Activated CD8-positive, alpha-beta T cell treated with anti-CD3 and anti-CD28 coated beads, Interleukin-2, amount 10 ng/mL, durations not matched to agents 7 days and 5 days (primary cell): ENCODE measurements around the gene ENAM. TPM values are rescaled to one million over a fixed set of nuclear protein-coding genes. Genes with fewer than 3 reads are reported as not detected.

Experiments
- ATAC-seq: fragments of 150-1000 bp; cut with Tn5 transposase; one replicate; pipeline ENCODE4 v1.10.0; 2021; ENCODE audit warnings: moderate library complexity
- CTCF ChIA-PET: fragments of 350-600 bp; sonication (Branson Sonifier 250); formaldehyde crosslinking; loops from one replicate; lab custom pipeline; 2021; ENCODE audit warnings: antibody characterized with exemption; lab: Charles Lee
- POLR2A ChIA-PET: fragments of 350-600 bp; sonication (Branson Sonifier 250); formaldehyde crosslinking; loops from one replicate; lab custom pipeline; 2021; ENCODE audit warnings: antibody characterized with exemption; lab: Charles Lee
- DNase-seq: peaks from one replicate; pipeline ENCODE4 v3.0.0-alpha.2; 2020
- H3K27ac Mint-ChIP-seq: one replicate; pipeline ENCODE4 v1.8.0; 2021; ENCODE audit warnings: mild to moderate bottlenecking, mixed read lengths
- H3K27me3 Mint-ChIP-seq: one replicate; pipeline ENCODE4 v1.8.0; 2021; ENCODE audit warnings: low read depth, mixed read lengths
- H3K36me3 Mint-ChIP-seq: one replicate; pipeline ENCODE4 v1.8.0; 2021; ENCODE audit warnings: low read depth, mixed read lengths
- H3K4me1 Mint-ChIP-seq: one replicate; pipeline ENCODE4 v1.8.0; 2021; ENCODE audit warnings: low read depth, mixed read lengths
- H3K4me3 Mint-ChIP-seq: one replicate; pipeline ENCODE4 v1.8.0; 2021; ENCODE audit warnings: mild to moderate bottlenecking, mixed read lengths
- H3K9me3 Mint-ChIP-seq: one replicate; pipeline ENCODE4 v1.8.0; 2022; ENCODE audit warnings: mixed read lengths; ENCODE audit not compliant: insufficient read depth
- total RNA-seq, 2 experiments: library from RNA; stranded (reverse); gene quantifications; one replicate each; pipeline ENCODE4 v1.2.3, GENCODE V29; 2021

Gene ENAM
- total RNA-seq, 2 experiments from 2014 or later: not detected

GRCh38 chr4:70606459-70606858 lies 22.1 kb upstream of the ENAM start:
- H3K9me3 Mint-ChIP-seq: no peaks in the 10 kb centered on the region
- ATAC-seq: no peak
- H3K4me3 Mint-ChIP-seq: no peak overlapping the region
- DNase-seq: no peak
- H3K36me3 Mint-ChIP-seq: no peaks in the 10 kb centered on the region
- H3K4me1 Mint-ChIP-seq: no peaks in the 10 kb centered on the region
- H3K27me3 Mint-ChIP-seq: peaks cover 13% of the 10 kb centered on the region
- ChIA-PET POLR2A (no interaction called here), CTCF (interaction anchor here (1.0 kb wide), 1 partner anchor 10 kb away, joined by 3 read pairs; no protein-coding TSS in a partner anchor)
- no peak overlapping the region for H3K27ac Mint-ChIP-seq

- ChIA-PET CTCF (interaction anchor here (1.0 kb wide), 1 partner anchor 8 kb away, joined by 3 read pairs; no protein-coding TSS in a partner anchor), POLR2A (no interaction called here)
- Mint-ChIP-seq H3K4me1 (no peaks in the 10 kb centered on the region), H3K36me3 (no peaks in the 10 kb centered on the region), H3K27me3 (peaks cover 17% of the 10 kb centered on the region), H3K27ac (no peak overlapping the region), H3K9me3 (no peaks in the 10 kb centered on the region), H3K4me3 (no peak overlapping the region)
- ATAC-seq (no peak), DNase-seq (no peak)
Measured at GRCh38 chr4:70607334-70607853, 21.1 kb upstream of the ENAM start.

GRCh38 chr4:70608324-70608723 lies 20.2 kb upstream of the ENAM start:
- no peak overlapping the region for H3K4me3 Mint-ChIP-seq
- H3K9me3 Mint-ChIP-seq: no peaks in the 10 kb centered on the region
- CTCF ChIA-PET: no interaction called here

GRCh38 chr4:70613306-70614183 lies 15.0 kb upstream of the ENAM start:
- Mint-ChIP-seq H3K4me3 (no peak overlapping the region), H3K27me3 (peaks cover 32% of the 10 kb centered on the region), H3K9me3 (no peaks in the 10 kb centered on the region), H3K4me1 (peaks cover 2% of the 10 kb centered on the region), H3K27ac (no peak overlapping the region), H3K36me3 (no peaks in the 10 kb centered on the region)
- POLR2A ChIA-PET: no interaction called here
- CTCF ChIA-PET: interaction anchor here (1.5 to 5.9 kb wide), 3 partner anchors 11 to 38 kb away, joined by 3 to 39 read pairs (median 6); no protein-coding TSS in a partner anchor
- DNase-seq: no peak
- no peak for ATAC-seq

More at GRCh38 chr4:70608324-70608723, 20.2 kb upstream of the ENAM start:
- Mint-ChIP-seq H3K27ac (no peak overlapping the region), H3K27me3 (peaks cover 25% of the 10 kb centered on the region), H3K36me3 (no peaks in the 10 kb centered on the region), H3K4me1 (no peaks in the 10 kb centered on the region)
- POLR2A ChIA-PET: no interaction called here
- DNase-seq: no peak
- ATAC-seq: no peak

- CTCF ChIA-PET: interaction anchor here (1.5 to 5.9 kb wide), 3 partner anchors 11 to 38 kb away, joined by 3 to 39 read pairs (median 6); no protein-coding TSS in a partner anchor
- ATAC-seq: no peak
- H3K36me3 Mint-ChIP-seq: no peaks in the 10 kb centered on the region
- peaks cover 2% of the 10 kb centered on the region for H3K4me1 Mint-ChIP-seq
- no peak overlapping the region for H3K27ac Mint-ChIP-seq
- peaks cover 31% of the 10 kb centered on the region for H3K27me3 Mint-ChIP-seq
- H3K9me3 Mint-ChIP-seq: no peaks in the 10 kb centered on the region
- no peak overlapping the region for H3K4me3 Mint-ChIP-seq
- no peak for DNase-seq
- POLR2A ChIA-PET: no interaction called here
Measured at GRCh38 chr4:70614184-70614555, 14.4 kb upstream of the ENAM start.

GRCh38 chr4:70619288-70619687 lies 9.3 kb upstream of the ENAM start:
- no peaks in the 10 kb centered on the region for H3K9me3 Mint-ChIP-seq
- H3K27ac Mint-ChIP-seq: no peak overlapping the region
- no peaks in the 10 kb centered on the region for H3K4me1 Mint-ChIP-seq
- ChIA-PET CTCF (interaction anchor here (0.7 kb wide), 1 partner anchor 85 kb away, joined by 3 read pairs; no protein-coding TSS in a partner anchor), POLR2A (no interaction called here)
- H3K4me3 Mint-ChIP-seq: no peak overlapping the region
- H3K27me3 Mint-ChIP-seq: peaks cover 11% of the 10 kb centered on the region
- ATAC-seq (peak; percentile 66), DNase-seq (no peak)
- H3K36me3 Mint-ChIP-seq: no peaks in the 10 kb centered on the region

- H3K4me3 Mint-ChIP-seq: no peak overlapping the region
- no peaks in the 10 kb centered on the region for H3K36me3 Mint-ChIP-seq
- no peak overlapping the region for H3K27ac Mint-ChIP-seq
- peaks cover 9% of the 10 kb centered on the region for H3K27me3 Mint-ChIP-seq
- ATAC-seq (peak; percentile 20), DNase-seq (no peak)
- CTCF ChIA-PET: interaction anchor here (0.7 kb wide), 1 partner anchor 84 kb away, joined by 3 read pairs; no protein-coding TSS in a partner anchor
- POLR2A ChIA-PET: no interaction called here
- H3K4me1 Mint-ChIP-seq: no peaks in the 10 kb centered on the region
- no peaks in the 10 kb centered on the region for H3K9me3 Mint-ChIP-seq
Measured at GRCh38 chr4:70619778-70620177, 8.8 kb upstream of the ENAM start.

GRCh38 chr4:70623323-70623722 lies 5.2 kb upstream of the ENAM start:
- POLR2A ChIA-PET: no interaction called here
- DNase-seq (peak; percentile 35), ATAC-seq (peak; percentile 66)
- Mint-ChIP-seq H3K9me3 (no peaks in the 10 kb centered on the region), H3K27ac (no peak overlapping the region), H3K27me3 (no peaks in the 10 kb centered on the region), H3K36me3 (no peaks in the 10 kb centered on the region), H3K4me3 (no peak overlapping the region), H3K4me1 (no peaks in the 10 kb centered on the region)
- CTCF ChIA-PET: no interaction called here

GRCh38 chr4:70624226-70624793 lies 4.2 kb upstream of the ENAM start:
- H3K4me1 Mint-ChIP-seq: no peaks in the 10 kb centered on the region
- ChIA-PET POLR2A (no interaction called here), CTCF (no interaction called here)
- H3K27me3 Mint-ChIP-seq: peaks cover 3% of the 10 kb centered on the region
- H3K9me3 Mint-ChIP-seq: no peaks in the 10 kb centered on the region
- no peak overlapping the region for H3K27ac Mint-ChIP-seq
- ATAC-seq (peak; percentile 73), DNase-seq (no peak)
- no peaks in the 10 kb centered on the region for H3K36me3 Mint-ChIP-seq
- no peak overlapping the region for H3K4me3 Mint-ChIP-seq

- Mint-ChIP-seq H3K4me3 (no peak overlapping the region), H3K27ac (no peak overlapping the region), H3K9me3 (no peaks in the 10 kb centered on the region), H3K27me3 (peaks cover 3% of the 10 kb centered on the region), H3K36me3 (no peaks in the 10 kb centered on the region), H3K4me1 (no peaks in the 10 kb centered on the region)
- POLR2A ChIA-PET: no interaction called here
- DNase-seq: no peak
- CTCF ChIA-PET: interaction anchor here (1.0 to 1.5 kb wide), 2 partner anchors 24 to 108 kb away, joined by 3 to 9 read pairs; no protein-coding TSS in a partner anchor
- ATAC-seq: no peak
Measured at GRCh38 chr4:70627620-70628019, 924 bp upstream of the ENAM start.

- no peak for DNase-seq
- Mint-ChIP-seq H3K36me3 (no peaks in the 10 kb centered on the region), H3K4me1 (peaks cover 2% of the 10 kb centered on the region), H3K4me3 (no peak overlapping the region), H3K9me3 (no peaks in the 10 kb centered on the region), H3K27ac (no peak overlapping the region), H3K27me3 (peaks cover 3% of the 10 kb centered on the region)
- ChIA-PET POLR2A (no interaction called here), CTCF (interaction anchor here (0.8 kb wide), 1 partner anchor 74 kb away, joined by 3 read pairs; no protein-coding TSS in a partner anchor)
- no peak for ATAC-seq
Measured at GRCh38 chr4:70629469-70630090, 1.0 kb downstream of the ENAM start.
